ENCODE measurements around the gene OR6K2.

The OR6K2 gene

DNA sequence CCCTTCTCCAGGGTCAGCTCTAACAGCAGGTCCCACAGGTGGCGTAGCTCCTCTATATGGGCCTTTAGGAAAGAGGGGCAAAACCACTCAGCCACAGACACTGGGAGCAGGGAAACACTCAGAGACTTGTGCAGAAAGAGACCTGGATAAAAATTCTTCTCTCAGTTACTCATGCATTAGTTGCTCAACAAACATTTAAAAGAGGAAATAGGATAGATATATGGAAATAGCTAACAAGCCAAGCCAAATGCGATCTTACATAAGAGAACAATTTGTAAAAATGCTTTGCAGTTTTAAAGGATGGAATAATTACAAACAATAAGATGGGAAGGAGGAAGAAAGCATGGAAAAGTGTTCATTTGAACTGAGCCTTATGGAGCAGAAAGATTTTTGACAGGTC is 18.8 kb downstream of the OR6K2 start:
- DNase-seq: no peak

GRCh38 chr1:158679289-158679688 is 21.2 kb downstream of the OR6K2 start:
- no peak for DNase-seq

- no peak for DNase-seq
These were observed 24.7 kb downstream of the OR6K2 start for GRCh38 chr1:158675563-158676323.

DNA sequence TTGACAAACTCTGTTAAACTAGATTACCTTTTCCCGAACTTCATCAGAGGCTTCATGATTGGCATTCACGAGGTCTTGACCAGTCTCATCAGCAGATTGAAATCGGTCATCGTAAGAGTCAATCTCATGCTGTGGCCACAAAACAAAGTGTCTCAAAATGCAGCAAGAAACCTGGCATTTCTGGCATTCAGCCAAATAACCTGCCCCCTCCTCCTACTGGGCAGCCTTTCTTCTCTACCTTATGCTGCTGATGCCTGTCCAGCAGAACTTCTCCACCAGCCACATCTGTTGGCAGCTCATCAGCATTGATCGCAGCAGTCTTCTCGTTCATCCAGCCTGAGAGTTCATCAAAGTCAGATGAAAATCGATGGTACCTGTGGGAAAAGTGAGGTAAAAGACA is 26.1 kb downstream of the OR6K2 start:
- DNase-seq: no peak

GRCh38 chr1:158666037-158666436 is 34.4 kb downstream of the OR6K2 start:
- DNase-seq: no peak

DNA sequence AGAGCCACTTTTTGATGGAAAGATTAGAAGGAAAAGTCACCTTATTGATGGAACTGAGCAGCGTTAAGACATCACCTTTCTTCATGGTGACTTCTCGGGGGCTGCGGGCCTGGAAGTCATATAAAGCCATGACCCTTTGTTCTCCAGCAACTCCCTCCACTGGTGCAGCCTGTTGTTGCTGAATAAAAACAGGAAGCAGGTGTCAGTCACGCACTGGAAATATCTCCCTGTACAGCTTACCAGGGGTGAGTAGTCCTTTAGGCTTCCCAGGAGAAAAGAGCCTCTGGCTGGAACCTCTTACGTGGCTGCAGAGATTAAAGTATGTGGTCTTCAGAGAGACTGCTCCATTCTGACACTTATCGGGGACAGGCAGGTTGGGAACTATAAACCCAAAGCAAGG is 45.9 kb downstream of the OR6K2 start:
- DNase-seq: no peak

DNA sequence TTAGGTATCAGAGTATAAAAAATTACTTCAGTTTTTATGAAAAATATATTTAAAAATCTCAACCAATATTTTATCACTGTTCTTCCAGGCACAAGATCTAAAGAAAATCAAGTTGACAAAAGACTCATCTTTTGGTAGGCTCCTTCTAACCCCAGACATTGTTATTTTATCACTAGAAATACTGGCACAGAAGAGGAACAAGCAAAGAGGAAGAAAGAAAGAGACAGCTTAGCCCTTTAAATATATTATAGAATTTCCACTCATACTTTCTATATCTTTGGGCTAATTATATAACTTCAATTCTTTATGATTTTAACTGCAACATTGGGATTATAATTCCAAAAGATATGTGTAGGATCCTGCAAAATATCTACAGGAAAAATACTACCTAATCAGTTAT is 46.4 kb downstream of the OR6K2 start:
- DNase-seq: no peak

DNA sequence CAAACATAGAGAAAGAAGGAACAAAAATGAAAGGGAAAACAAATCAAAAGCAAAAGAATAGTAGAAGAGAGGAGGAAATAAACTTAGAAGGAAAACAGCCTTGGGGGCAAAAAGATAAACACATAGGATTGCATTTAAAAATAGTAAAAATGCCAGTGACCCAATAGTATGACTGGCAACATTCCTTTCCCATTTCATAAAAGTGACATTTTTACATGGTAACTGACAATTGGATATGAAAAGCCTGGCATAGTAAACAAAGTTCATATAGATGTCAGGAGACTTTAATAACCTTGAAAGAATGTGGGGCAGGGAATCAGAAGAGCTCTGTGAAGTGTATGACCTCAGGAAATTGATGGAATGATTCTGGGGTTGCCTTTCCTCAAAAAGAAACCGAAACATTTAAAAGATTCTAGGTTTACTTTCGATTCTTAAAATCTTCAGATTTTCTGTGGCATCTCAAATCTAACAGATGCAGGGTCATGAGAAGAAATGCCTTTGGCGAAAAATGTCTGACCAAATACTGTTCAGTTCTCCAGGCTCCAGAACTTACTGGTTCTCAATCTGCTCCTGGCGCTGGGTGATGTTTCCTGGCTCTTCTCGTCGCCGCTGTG is 47.6 kb downstream of the OR6K2 start:
- no peak for DNase-seq

All from NCI-H446 treated with DMSO at 0.1 percent for 48 hours (cell line).